Keratinocyte (primary cell): ENCODE measurements around the gene MAP3K14.

Experiments
- CTCF ChIP-seq, 3 experiments: IDR thresholded peaks in 1 of 3; conservative IDR thresholded peaks in 1 of 3; optimal IDR thresholded peaks in 1 of 3; 2 replicates in 2 of 3; 3 replicates in 1 of 3; pipeline versions ENCODE3 to v1.5.1; 2011; ENCODE audit warnings: low read length in 3 of 3, mild to moderate bottlenecking in 3 of 3, moderate library complexity in 2 of 3, control low read depth in 1 of 3, inconsistent platforms in 1 of 3; ENCODE audit not compliant: insufficient read depth in 2 of 3; ENCODE audit errors: extremely low read depth in 1 of 3
- EZH2 ChIP-seq: IDR thresholded peaks from one replicate; pipeline ENCODE4 v1.6.1; 2012; ENCODE audit warnings: inconsistent platforms, mild to moderate bottlenecking, low read length, moderate library complexity

GRCh38 chr17:45247429-45248131 lies 69.2 kb downstream of the MAP3K14 start:
- TF ChIP-seq CTCF (optimal IDR thresholded peaks at IDR 0.05 in 1 of 3, IDR thresholded peaks at IDR 0.05 in 1 of 3, conservative IDR thresholded peaks at IDR 0.05 in 1 of 3; ENCODE audit: extremely low read depth in 1 of 3, insufficient read depth in 2 of 3, low read length in 3 of 3) (no peak), EZH2 (no peak)
